ENCODE measurements around the gene N4BP2.

Gene N4BP2

GRCh38 chr4:40118861-40119260, 62.2 kb downstream of the N4BP2 start:
- no peak overlapping the region for H3K9ac ChIP-seq (ENCODE audit: low read length)
- H2BK15ac ChIP-seq (ENCODE audit: low read depth, poor library complexity, severe bottlenecking), result no peak overlapping the region
- H3K4me2 ChIP-seq (ENCODE audit: low read length, poor library complexity, severe bottlenecking), result no peak overlapping the region
- H3K4ac ChIP-seq (ENCODE audit: low read depth in 1 of 2, low read length in 2 of 2), result no peak overlapping the region
- no peak overlapping the region for H3K27ac ChIP-seq (ENCODE audit: low read length, poor library complexity, severe bottlenecking)
- H3K27me3 ChIP-seq (ENCODE audit: control insufficient read depth in 1 of 2, insufficient read depth in 1 of 2, low read length in 2 of 2), result no peaks in the 10 kb centered on the region
- H2BK12ac ChIP-seq (ENCODE audit: low read length in 2 of 2), result no peak overlapping the region
- H3K4me3 ChIP-seq (ENCODE audit: insufficient read depth in 1 of 2, low read depth in 1 of 2, low read length in 2 of 2), result no peak overlapping the region
- H3K4me1 ChIP-seq (ENCODE audit: control insufficient read depth, insufficient read depth, low read depth, low read length), result no peaks in the 10 kb centered on the region
- H3K18ac ChIP-seq (ENCODE audit: low read depth in 1 of 2, low read length in 2 of 2), result no peak overlapping the region
- no peak overlapping the region for H2AFZ ChIP-seq (ENCODE audit: low read depth, low read length)
- H3K79me1 ChIP-seq (replicated peaks; ENCODE audit: low read length, poor library complexity, severe bottlenecking), result no peaks in the 10 kb centered on the region
- no peak for DNase-seq
- no peaks in the 10 kb centered on the region for H3K9me3 ChIP-seq (ENCODE audit: control insufficient read depth, low read length)
- no peak overlapping the region for H2BK120ac ChIP-seq (ENCODE audit: low read depth, low read length)
- no peak overlapping the region for H4K8ac ChIP-seq (ENCODE audit: low read length)
- H2AK5ac ChIP-seq (ENCODE audit: low read length, severe bottlenecking), result no peak overlapping the region
- H3K14ac ChIP-seq (ENCODE audit: low read length in 2 of 2), result no peak overlapping the region
- 91% methylated on average over 1 of the region's 1 CpG for WGBS
- H2BK5ac ChIP-seq (ENCODE audit: low read depth, low read length, poor library complexity, severe bottlenecking), result no peak overlapping the region
- no peak overlapping the region for H4K91ac ChIP-seq (ENCODE audit: low read length)
- peaks cover 0 to 2% of the 10 kb centered on the region in 2 experiments for H3K36me3 ChIP-seq (ENCODE audit: control insufficient read depth in 1 of 2, insufficient read depth in 2 of 2, low read depth in 1 of 2, low read length in 2 of 2)
- no peak overlapping the region for H3K23ac ChIP-seq (ENCODE audit: low read length in 2 of 2)

GRCh38 chr4:40119344-40119743, 62.7 kb downstream of the N4BP2 start:
- no peak overlapping the region for H4K8ac ChIP-seq (ENCODE audit: low read length)
- no peaks in the 10 kb centered on the region for H3K4me1 ChIP-seq (ENCODE audit: control insufficient read depth, insufficient read depth, low read depth, low read length)
- H4K91ac ChIP-seq (ENCODE audit: low read length), result no peak overlapping the region
- H3K9me3 ChIP-seq (ENCODE audit: control insufficient read depth, low read length), result no peaks in the 10 kb centered on the region
- no peak overlapping the region for H3K4me2 ChIP-seq (ENCODE audit: low read length, poor library complexity, severe bottlenecking)
- H3K14ac ChIP-seq (ENCODE audit: low read length in 2 of 2), result no peak overlapping the region
- no peak overlapping the region for H3K4me3 ChIP-seq (ENCODE audit: insufficient read depth in 1 of 2, low read depth in 1 of 2, low read length in 2 of 2)
- no peak overlapping the region for H3K27ac ChIP-seq (ENCODE audit: low read length, poor library complexity, severe bottlenecking)
- no peak overlapping the region for H2AK5ac ChIP-seq (ENCODE audit: low read length, severe bottlenecking)
- H3K23ac ChIP-seq (ENCODE audit: low read length in 2 of 2), result no peak overlapping the region
- 100% methylated on average over 2 of the region's 3 CpGs for WGBS
- H2BK120ac ChIP-seq (ENCODE audit: low read depth, low read length), result no peak overlapping the region
- no peak overlapping the region for H2BK5ac ChIP-seq (ENCODE audit: low read depth, low read length, poor library complexity, severe bottlenecking)
- H3K9ac ChIP-seq (ENCODE audit: low read length), result no peak overlapping the region
- H3K36me3 ChIP-seq (ENCODE audit: control insufficient read depth in 1 of 2, insufficient read depth in 2 of 2, low read depth in 1 of 2, low read length in 2 of 2), result peaks cover 0 to 2% of the 10 kb centered on the region in 2 experiments
- H2BK15ac ChIP-seq (ENCODE audit: low read depth, poor library complexity, severe bottlenecking), result no peak overlapping the region
- H3K27me3 ChIP-seq (ENCODE audit: control insufficient read depth in 1 of 2, insufficient read depth in 1 of 2, low read length in 2 of 2), result no peaks in the 10 kb centered on the region
- no peak overlapping the region for H3K18ac ChIP-seq (ENCODE audit: low read depth in 1 of 2, low read length in 2 of 2)
- no peak overlapping the region for H3K4ac ChIP-seq (ENCODE audit: low read depth in 1 of 2, low read length in 2 of 2)
- no peak for DNase-seq
- no peaks in the 10 kb centered on the region for H3K79me1 ChIP-seq (replicated peaks; ENCODE audit: low read length, poor library complexity, severe bottlenecking)
- H2BK12ac ChIP-seq (ENCODE audit: low read length in 2 of 2), result no peak overlapping the region
- no peak overlapping the region for H2AFZ ChIP-seq (ENCODE audit: low read depth, low read length)

GRCh38 chr4:40121515-40121914, 64.9 kb downstream of the N4BP2 start:
- no peaks in the 10 kb centered on the region for H3K4me1 ChIP-seq (ENCODE audit: control insufficient read depth, insufficient read depth, low read depth, low read length)
- H4K8ac ChIP-seq (ENCODE audit: low read length), result no peak overlapping the region
- H3K4me3 ChIP-seq (ENCODE audit: insufficient read depth in 1 of 2, low read depth in 1 of 2, low read length in 2 of 2), result no peak overlapping the region
- H3K14ac ChIP-seq (ENCODE audit: low read length in 2 of 2), result no peak overlapping the region
- no peak overlapping the region for H3K18ac ChIP-seq (ENCODE audit: low read depth in 1 of 2, low read length in 2 of 2)
- H2BK15ac ChIP-seq (ENCODE audit: low read depth, poor library complexity, severe bottlenecking), result no peak overlapping the region
- H2BK5ac ChIP-seq (ENCODE audit: low read depth, low read length, poor library complexity, severe bottlenecking), result no peak overlapping the region
- H2BK120ac ChIP-seq (ENCODE audit: low read depth, low read length), result no peak overlapping the region
- no peaks in the 10 kb centered on the region for H3K9me3 ChIP-seq (ENCODE audit: control insufficient read depth, low read length)
- DNase-seq, result peak; percentile 78
- no peak overlapping the region for H3K23ac ChIP-seq (ENCODE audit: low read length in 2 of 2)
- peaks cover 2 to 6% of the 10 kb centered on the region in 2 experiments for H3K36me3 ChIP-seq (ENCODE audit: control insufficient read depth in 1 of 2, insufficient read depth in 2 of 2, low read depth in 1 of 2, low read length in 2 of 2)
- no peaks in the 10 kb centered on the region for H3K27me3 ChIP-seq (ENCODE audit: control insufficient read depth in 1 of 2, insufficient read depth in 1 of 2, low read length in 2 of 2)
- H2AFZ ChIP-seq (ENCODE audit: low read depth, low read length), result no peak overlapping the region
- peak overlapping the region; percentile 20 for H3K27ac ChIP-seq (ENCODE audit: low read length, poor library complexity, severe bottlenecking)
- no peak overlapping the region for H2BK12ac ChIP-seq (ENCODE audit: low read length in 2 of 2)
- 23% methylated on average over 3 of the region's 4 CpGs for WGBS
- H3K79me1 ChIP-seq (replicated peaks; ENCODE audit: low read length, poor library complexity, severe bottlenecking), result peaks cover under 1% of the 10 kb centered on the region
- no peak overlapping the region for H3K4me2 ChIP-seq (ENCODE audit: low read length, poor library complexity, severe bottlenecking)
- H3K9ac ChIP-seq (ENCODE audit: low read length), result peak overlapping the region; percentile 44
- H2AK5ac ChIP-seq (ENCODE audit: low read length, severe bottlenecking), result no peak overlapping the region
- H4K91ac ChIP-seq (ENCODE audit: low read length), result no peak overlapping the region
- no peak overlapping the region for H3K4ac ChIP-seq (ENCODE audit: low read depth in 1 of 2, low read length in 2 of 2)

- Histone ChIP-seq H3K14ac (ENCODE audit: low read length in 2 of 2) (no peak overlapping the region), H2BK120ac (ENCODE audit: low read depth, low read length) (no peak overlapping the region), H2BK5ac (ENCODE audit: low read depth, low read length, poor library complexity, severe bottlenecking) (no peak overlapping the region), H3K9me3 (ENCODE audit: control insufficient read depth, low read length) (no peaks in the 10 kb centered on the region), H4K8ac (ENCODE audit: low read length) (no peak overlapping the region), H2BK15ac (ENCODE audit: low read depth, poor library complexity, severe bottlenecking) (no peak overlapping the region), H4K91ac (ENCODE audit: low read length) (no peak overlapping the region), H3K4me3 (ENCODE audit: insufficient read depth in 1 of 2, low read depth in 1 of 2, low read length in 2 of 2) (no peak overlapping the region), H3K27me3 (ENCODE audit: control insufficient read depth in 1 of 2, insufficient read depth in 1 of 2, low read length in 2 of 2) (no peaks in the 10 kb centered on the region), H2AFZ (ENCODE audit: low read depth, low read length) (no peak overlapping the region), H2BK12ac (ENCODE audit: low read length in 2 of 2) (no peak overlapping the region), H2AK5ac (ENCODE audit: low read length, severe bottlenecking) (no peak overlapping the region), H3K36me3 (ENCODE audit: control insufficient read depth in 1 of 2, insufficient read depth in 2 of 2, low read depth in 1 of 2, low read length in 2 of 2) (peaks cover 2 to 6% of the 10 kb centered on the region in 2 experiments), H3K4ac (ENCODE audit: low read depth in 1 of 2, low read length in 2 of 2) (no peak overlapping the region), H3K23ac (ENCODE audit: low read length in 2 of 2) (no peak overlapping the region), H3K4me2 (ENCODE audit: low read length, poor library complexity, severe bottlenecking) (no peak overlapping the region), H3K18ac (ENCODE audit: low read depth in 1 of 2, low read length in 2 of 2) (no peak overlapping the region), H3K9ac (ENCODE audit: low read length) (no peak overlapping the region), H3K4me1 (ENCODE audit: control insufficient read depth, insufficient read depth, low read depth, low read length) (no peaks in the 10 kb centered on the region), H3K79me1 (replicated peaks; ENCODE audit: low read length, poor library complexity, severe bottlenecking) (peaks cover 1% of the 10 kb centered on the region), H3K27ac (ENCODE audit: low read length, poor library complexity, severe bottlenecking) (no peak overlapping the region)
- WGBS, result no CpG with 5 or more reads among the region's 1 CpG
- no peak for DNase-seq
Measured at GRCh38 chr4:40122941-40123340, 66.3 kb downstream of the N4BP2 start.

All from mesenchymal stem cell (in vitro differentiated cells and primary cell).